NCI-H1092 (cell line): ENCODE measurements around the gene GALNT9.
"Not testable (repeated sequence)": the region's sequence is repeated elsewhere in the genome, so short reads cannot be mapped to it uniquely, and the experiment has no call there.

ENCODE experiments used
- DNase-seq: peaks from one replicate; lab custom pipeline; 2025; lab: John Stamatoyannopoulos, UW

The GALNT9 gene

DNA sequence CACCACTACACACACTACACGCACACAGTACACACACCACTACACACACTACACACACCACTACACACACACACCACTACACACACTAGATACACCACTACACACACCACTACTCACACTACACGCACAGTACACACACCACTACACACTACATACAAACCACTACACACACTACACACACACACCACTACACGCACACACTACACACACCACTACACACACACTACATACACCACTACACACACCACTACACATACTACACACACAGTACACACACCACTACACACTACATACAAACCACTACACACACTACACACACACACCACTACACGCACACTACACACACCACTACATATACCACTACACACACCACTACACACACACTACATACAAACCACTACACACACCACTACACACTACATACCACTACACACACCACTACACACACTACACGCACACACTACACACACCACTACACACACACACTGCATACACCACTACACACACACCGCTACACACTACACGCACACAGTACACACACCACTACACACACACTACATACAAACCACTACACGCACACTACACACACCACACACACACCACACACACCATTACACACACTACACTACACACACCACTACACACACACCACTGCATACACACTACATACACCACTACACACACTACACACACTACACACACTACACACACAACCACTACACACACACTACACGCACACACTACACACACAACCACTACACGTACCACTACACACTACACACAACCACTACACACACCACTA is 173.4 kb downstream of the GALNT9 start:
- no peak for DNase-seq

DNA sequence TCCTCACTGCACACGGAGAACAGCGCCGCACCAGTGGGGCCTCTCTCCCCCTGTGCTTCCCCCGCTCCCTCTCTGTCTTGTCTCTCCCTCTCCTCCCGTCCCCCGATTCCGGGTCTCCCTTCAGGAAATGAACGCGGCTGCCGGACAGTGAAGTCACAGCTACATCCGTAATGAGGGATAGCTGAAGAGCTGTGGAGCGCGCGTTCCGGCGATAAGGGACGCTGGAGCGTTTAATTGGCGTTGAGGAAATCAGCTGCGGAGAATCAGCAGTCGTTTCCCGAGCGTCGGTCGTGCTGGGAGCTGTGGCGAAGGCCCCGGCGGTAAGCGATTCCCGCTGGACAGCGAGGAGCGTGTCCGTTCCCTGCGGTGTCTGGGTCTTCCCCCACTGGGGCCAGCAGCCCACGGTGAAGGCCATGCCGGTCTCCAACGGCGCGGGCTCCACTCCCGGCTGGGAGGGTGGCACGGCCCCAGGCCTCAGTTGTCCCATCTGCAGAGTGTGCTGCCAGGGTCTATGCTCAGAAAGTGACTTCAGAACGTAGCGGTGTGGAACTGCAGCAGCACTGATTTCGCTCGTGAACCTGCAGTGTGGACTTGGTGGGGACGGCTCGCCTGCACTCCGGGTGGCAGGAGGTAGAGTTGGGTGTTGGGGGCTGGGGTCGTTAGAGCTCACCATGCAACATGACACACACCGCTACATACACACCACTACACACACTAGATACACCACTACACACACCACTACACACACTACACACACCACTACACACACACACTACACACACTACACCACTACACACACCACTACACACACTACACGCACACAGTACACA is 174.2 kb downstream of the GALNT9 start:
- no peak for DNase-seq

DNA sequence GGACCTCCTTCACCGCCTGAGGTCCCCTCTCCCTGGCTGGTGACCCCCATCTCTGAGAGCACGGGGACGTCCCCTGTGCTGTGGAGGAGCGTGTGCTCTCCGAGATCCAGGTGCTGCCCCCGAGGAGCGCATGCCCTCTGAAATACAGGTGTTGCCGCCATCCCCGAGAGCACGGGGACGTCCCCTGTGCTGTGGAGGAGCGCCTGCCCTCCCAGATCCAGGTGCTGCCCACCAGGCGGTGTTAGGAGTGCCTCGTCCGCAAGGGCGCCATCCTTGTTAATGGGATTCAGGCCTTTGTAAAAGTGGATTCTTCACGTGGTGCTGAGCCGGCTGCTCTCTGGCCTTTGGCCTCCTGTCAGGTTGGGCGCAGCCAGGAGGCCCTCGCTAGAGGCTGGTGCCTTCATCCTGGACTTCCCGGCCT is 175.0 kb downstream of the GALNT9 start:
- no peak for DNase-seq

DNA sequence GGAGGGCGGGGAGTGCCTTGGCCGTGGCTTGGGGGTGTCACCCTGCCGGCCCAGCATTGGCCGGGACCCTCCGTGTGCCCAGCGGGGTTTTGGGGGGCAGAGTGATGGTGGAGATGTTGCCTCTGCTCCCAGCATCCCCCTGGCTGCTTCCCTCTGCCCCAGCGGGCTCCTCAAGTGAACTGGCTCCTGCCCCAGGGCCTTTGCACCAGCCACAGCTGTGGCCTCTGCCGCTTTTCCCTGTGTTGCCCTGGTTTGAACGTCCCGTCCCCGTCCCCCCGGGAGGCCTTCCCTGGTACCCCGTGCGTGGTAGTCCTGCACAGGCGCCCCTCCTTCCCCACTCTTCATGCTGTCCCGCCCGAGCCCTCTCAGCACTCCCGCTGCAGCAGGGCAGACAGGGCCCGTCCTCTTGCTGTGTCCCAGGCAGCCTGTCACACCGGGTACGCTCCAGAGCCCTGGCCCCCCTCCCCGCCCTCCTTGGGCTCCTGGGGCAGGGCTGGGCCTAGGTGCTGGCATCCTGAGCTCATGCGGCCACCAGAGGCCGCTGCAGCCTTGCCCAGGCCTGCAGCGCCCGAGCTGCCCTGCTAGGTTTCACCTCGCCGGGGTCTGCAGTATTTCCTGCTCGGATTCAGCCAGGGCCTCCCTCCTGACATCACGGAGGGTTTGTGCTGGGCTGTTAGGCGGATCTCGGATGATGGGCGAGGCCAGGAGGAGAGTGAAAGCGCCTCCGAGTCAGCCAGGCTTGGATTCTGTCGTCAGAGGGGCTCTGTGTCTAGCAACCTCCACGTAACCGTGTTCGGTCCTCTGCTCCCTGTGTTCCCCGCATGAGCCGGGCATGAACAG is 175.7 kb downstream of the GALNT9 start:
- peak; percentile 34 for DNase-seq

DNA sequence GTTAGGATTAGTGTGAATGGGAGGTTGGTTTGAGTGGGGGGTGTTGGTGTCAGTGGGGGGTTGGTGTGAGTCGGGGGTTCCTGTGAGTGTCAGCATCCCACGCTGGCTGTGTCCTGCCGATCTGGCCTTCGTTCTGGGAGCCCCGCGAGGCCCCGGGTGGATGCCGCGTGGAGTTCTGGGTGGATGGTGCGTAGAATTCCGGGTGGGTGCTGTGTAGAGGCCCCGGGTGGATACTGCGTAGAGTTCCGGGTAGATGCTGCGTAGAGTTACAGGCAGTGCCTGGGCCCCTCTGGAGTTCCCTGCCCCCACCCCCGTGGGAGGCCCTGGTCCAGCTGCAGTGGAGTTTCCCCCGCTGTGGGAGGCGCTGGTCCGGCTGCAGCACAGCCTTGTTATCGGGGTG is 176.4 kb downstream of the GALNT9 start:
- DNase-seq: no peak

DNA sequence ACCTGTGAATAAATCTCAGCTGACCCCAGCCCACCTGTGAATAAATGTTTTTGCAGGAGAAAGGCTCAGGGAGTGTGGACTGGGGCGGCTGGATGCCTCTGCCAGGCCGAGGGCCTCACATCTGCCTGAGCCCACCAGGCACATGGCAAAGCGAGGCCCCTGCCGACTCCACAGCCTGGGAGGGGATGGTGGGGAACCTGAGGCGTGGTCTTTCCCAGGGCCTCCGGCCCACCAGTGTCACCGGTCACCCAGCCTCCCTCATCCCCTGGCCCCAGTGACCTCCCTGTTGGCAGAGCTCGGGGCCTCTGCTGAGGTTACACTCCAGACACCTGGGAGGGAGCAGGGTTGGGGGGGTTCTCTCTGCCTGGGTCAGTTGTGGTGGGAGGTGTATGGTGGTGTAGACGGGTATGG is 177.0 kb downstream of the GALNT9 start:
- DNase-seq: no peak

DNA sequence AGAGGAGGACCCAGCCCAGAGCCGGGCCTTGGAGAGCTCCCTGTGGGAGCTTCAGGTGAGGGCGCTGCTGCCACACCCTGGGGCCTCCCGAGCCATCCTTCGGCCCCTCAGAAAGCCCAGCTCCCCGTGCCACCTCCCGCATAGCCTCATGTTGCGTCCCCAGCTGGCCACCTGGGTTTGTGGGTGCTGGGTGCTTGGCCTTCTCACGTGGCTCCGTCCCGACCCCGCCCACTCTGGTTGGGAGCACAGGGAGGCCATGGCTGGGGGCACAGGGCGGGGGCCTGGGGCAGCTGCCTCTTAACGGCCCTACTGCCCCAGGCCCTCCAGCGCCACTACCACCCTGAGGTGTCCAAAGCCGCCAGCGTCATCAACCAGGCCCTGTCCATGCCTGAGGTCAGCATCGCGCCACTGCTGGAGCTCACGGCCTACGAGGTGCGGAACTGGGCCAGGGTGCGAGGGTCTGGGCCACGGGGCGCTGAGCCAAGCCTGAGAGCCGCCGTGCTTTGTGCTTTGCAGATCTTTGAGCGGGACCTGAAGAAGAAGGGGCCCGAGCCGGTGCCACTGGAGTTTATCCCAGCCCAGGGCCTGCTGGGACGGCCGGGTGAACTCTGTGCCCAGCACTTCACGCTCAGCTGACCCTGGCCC is 177.5 kb downstream of the GALNT9 start:
- DNase-seq: no peak

DNA sequence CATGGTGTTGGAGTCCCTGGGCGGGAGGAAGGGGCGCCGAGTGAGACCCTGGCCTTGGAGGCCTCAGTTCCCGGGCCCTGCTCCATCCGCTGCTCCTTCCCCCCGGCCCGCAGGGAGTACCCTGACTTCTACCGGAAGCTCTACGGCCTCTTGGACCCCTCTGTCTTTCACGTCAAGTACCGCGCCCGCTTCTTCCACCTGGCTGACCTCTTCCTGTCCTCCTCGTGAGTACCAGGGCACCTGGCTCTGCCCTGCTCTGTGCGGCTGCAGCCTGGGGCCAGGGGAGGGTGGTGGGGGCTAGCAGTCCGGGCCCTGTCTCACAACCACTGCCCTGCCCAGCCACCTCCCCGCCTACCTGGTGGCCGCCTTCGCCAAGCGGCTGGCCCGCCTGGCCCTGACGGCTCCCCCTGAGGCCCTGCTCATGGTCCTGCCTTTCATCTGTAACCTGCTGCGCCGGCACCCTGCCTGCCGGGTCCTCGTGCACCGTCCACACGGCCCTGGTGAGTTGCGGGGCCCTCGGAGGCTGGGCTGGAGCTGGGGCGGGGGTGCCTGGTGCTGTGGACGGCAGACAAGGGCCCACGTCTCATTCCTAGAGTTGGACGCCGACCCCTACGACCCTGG is 178.1 kb downstream of the GALNT9 start:
- DNase-seq: no peak

DNA sequence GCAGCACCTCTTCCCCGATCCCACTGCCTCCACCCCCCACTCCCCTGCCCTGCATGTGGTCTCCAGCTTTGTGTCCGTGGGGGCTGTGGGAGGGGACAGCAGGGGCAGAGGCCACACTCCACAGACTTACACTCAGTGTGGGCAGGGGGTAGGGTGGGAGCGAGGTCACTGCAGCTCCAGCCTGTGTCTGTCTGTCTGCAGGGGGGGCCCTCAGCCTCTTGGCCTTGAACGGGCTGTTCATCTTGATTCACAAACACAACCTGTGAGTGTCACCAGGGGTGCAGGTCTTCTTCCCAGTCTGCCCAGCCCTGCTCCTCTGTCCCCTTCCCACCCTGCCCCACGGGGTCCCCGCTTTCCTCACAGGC is 178.6 kb downstream of the GALNT9 start:
- no peak for DNase-seq

DNA sequence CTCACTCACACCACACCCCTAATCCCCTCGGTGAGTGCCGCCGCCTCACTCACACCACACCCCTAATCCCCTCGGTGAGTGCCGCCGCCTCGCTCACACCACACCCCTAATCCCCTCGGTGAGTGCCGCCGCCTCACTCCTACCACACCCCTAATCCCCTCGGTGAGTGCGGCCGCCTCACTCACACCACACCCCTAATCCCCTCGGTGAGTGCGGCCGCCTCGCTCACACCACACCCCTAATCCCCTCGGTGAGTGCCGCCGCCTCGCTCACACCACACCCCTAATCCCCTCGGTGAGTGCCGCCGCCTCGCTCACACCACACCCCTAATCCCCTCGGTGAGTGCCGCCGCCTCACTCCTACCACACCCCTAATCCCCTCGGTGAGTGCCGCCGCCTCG is 179.9 kb downstream of the GALNT9 start:
- DNase-seq: not testable (repeated sequence)

DNA sequence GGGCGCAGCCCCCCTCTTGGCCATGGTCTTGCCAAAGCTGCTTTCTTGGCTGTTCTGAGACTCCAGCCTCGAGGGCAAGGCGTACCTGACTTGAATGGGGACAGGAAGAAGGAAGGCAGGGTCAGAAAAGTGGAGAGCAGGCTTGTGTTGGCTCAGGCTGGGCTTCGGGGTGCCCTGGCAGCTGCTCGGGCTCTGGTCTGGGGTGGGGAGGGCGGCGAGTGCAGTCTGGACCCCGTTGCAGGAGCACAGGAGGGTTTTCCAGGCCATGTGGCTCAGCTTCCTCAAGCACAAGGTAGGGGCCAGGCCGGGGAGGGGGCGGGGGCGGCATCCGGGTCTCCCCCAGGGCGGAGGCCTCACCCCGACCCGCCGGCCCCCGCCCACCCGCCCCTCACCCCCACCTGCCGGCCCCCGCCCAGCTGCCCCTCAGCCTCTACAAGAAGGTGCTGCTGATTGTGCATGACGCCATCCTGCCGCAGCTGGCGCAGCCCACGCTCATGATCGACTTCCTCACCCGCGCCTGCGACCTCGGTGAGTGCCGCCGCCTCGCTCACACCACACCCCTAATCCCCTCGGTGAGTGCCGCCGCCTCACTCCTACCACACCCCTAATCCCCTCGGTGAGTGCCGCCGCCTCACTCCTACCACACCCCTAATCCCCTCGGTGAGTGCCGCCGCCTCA is 180.9 kb downstream of the GALNT9 start:
- DNase-seq: no peak

DNA sequence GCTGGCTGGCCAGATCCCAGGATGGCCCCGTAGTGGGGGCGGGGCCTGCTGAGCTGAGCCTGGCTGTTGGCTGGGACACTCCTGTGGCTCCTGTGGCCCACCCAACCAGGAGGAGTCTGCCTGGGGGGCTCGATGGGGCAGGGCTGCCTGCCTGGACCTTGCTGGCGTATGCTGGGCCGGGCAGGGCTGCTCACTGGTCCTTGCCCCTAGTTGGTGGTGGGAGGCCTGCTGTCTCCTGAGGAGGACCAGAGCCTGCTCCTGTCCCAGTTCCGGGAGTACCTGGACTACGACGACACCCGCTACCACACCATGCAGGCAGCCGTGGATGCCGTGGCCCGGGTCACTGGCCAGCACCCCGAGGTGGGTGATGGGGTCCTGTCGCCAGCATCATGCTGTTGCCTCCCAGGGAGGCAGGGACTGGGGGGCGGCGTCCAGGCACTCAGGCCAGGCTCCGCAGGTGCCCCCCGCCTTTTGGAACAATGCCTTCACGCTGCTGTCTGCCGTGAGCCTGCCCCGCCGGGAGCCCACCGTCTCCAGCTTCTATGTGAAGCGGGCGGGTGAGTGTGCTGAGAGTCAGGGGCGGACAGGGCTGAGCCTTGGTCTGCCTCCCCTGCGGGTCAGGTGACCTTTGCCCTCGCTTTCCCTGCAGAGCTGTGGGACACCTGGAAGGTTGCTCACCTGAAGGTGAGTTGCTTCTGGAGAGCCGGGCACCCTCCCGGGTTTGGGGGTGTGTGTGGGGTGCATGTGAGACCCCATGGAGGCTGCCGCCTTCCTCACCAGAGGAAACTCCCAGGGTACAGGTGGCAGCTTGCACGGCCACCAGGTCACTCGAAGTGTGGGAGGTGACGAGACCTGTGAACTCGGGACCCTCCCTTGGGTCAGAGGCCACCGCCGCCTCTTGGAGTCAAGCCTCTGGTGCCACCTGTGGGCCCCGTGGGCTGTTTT is 181.7 kb downstream of the GALNT9 start:
- DNase-seq: no peak

DNA sequence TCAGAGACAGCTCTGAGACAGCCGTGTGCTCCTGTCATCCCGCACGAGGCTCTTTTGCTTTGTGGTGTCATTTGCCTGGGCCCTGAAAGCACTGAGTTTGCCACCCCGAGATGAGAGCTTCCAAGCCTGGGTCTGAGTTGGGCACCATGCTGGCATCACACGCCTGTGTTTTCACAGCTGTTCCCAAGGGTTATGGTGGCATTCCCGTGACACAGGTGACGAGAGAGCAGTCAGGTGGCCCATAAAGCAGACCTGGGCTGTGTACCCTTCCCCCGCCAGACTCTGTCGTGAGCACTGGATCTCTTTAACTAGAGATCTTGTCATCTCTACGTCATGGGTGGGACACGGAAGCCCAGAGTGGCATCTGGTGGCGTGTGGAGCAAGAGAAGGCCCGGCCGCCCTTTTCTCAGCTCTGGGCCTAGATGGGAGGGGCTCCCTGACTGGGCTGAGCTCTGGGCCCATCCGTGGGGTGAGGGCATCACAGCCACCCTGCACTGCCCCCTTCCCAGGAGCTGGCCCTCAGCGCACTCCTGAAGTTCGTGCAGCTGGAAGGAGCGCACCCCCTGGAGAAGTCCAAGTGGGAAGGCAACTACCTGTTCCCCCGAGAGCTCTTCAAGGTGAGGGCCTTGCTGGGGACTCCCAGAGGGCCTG is 182.5 kb downstream of the GALNT9 start:
- DNase-seq: no peak
